Prostate gland (tissue), 2 donors: ENCODE data around the gene MLLT1. TPM values are rescaled to one million over a fixed set of nuclear protein-coding genes. Genes with fewer than 3 reads are reported as not detected.
A peak's percentile ranks its signal among the peaks of the same experiment; 100 is the strongest.

Source experiments
- DNase-seq: peaks from one replicate; pipeline ENCODE4 v3.0.0-alpha.2; 2019; ENCODE audit warnings: low spot score
- H3K27ac ChIP-seq, 2 donors: fragments of 200-600 bp; sonication (generic); 2 replicates each; pipeline ENCODE4 v1.5.1; 2017 to 2019
- H3K27me3 ChIP-seq: fragments of 200-600 bp; sonication (generic); replicated peaks from 2 replicates; pipeline ENCODE4 v1.5.1; 2019; ENCODE audit not compliant: insufficient read depth
- H3K36me3 ChIP-seq, 2 donors: fragments of 200-600 bp; sonication (generic); 1 replicate in 1 of 2; 2 replicates in 1 of 2; pipeline versions ENCODE4 v1.5.1 to v1.8.1; 2017 to 2019
- H3K4me1 ChIP-seq: fragments of 200-600 bp; sonication (generic); replicated peaks from 2 replicates; pipeline ENCODE4 v1.5.1; 2019
- H3K4me3 ChIP-seq, 2 donors: fragments of 200-600 bp; sonication (generic); 2 replicates each; pipeline ENCODE4 v1.5.1; 2017 to 2019
- H3K9me3 ChIP-seq: fragments of 200-600 bp; sonication (generic); 2 replicates; pipeline ENCODE4 v1.5.1; 2017
- POLR2A ChIP-seq: fragments of 450-650 bp; IDR thresholded peaks from one replicate; pipeline ENCODE4 v1.6.1; 2016; ENCODE audit warnings: antibody characterized with exemption, mild to moderate bottlenecking
- POLR2AphosphoS5 ChIP-seq: sonication (generic); formaldehyde crosslinking; IDR thresholded peaks from one replicate; pipeline ENCODE4 v1.6.1; 2017; ENCODE audit warnings: antibody characterized with exemption
- WGBS: methylation state at CpG from one replicate; pipeline ENCODE4 v1.1.5; 2018; 5-methylcytosine and 5-hydroxymethylcytosine counted together
- intact Hi-C: fragments of 100-400 bp; cut with DNase I; formaldehyde crosslinking; loops from one replicate; pipeline ENCODE4 v1.14.2; 2022
- total RNA-seq, 2 donors: library from RNA; depleted of rRNA; stranded (reverse); fragments of >200 nt; gene quantifications; one replicate each; pipeline ENCODE4 v1.1.0, GENCODE V29; 2016
- TF ChIP-seq, protein P1 (sequence below), 4 experiments: fragments of 200-600 bp in 2 of 4; fragments of 450-650 bp in 2 of 4; sonication (generic) in 2 of 4; IDR thresholded peaks; 1 replicate in 3 of 4; 2 replicates in 1 of 4; pipeline ENCODE4 v1.5.1; 2016 to 2019; ENCODE audit warnings: antibody characterized with exemption in 4 of 4, mild to moderate bottlenecking in 2 of 4, moderate library complexity in 2 of 4

Gene MLLT1
- total RNA-seq, 2 donors from 2014 or later: 39.9 to 41.4 TPM

DNA sequence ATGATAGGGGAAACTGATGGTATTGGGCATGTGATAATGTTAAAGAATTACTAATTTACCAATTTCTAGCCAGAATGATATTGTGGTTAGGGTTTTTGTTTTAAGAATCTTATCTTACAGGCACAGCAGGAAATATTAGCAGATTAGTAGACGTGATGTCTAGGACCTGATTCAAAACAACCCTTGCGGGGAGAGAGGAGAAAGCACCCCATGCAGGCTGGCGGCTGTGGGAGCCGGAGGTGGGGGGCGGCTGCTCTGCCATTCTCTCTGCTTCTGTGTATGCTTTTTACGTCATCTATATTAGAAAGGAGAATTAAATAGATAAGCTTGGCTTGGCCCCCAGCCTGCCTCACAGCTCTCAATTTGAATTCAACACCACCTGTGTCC is 41.5 kb downstream of the MLLT1 start:
- intact Hi-C loops: no loop called here
- no peaks in the 10 kb centered on the region for H3K27me3 ChIP-seq
- 29% methylated on average over 6 of the region's 6 CpGs for WGBS
- TF ChIP-seq, protein P1, sequence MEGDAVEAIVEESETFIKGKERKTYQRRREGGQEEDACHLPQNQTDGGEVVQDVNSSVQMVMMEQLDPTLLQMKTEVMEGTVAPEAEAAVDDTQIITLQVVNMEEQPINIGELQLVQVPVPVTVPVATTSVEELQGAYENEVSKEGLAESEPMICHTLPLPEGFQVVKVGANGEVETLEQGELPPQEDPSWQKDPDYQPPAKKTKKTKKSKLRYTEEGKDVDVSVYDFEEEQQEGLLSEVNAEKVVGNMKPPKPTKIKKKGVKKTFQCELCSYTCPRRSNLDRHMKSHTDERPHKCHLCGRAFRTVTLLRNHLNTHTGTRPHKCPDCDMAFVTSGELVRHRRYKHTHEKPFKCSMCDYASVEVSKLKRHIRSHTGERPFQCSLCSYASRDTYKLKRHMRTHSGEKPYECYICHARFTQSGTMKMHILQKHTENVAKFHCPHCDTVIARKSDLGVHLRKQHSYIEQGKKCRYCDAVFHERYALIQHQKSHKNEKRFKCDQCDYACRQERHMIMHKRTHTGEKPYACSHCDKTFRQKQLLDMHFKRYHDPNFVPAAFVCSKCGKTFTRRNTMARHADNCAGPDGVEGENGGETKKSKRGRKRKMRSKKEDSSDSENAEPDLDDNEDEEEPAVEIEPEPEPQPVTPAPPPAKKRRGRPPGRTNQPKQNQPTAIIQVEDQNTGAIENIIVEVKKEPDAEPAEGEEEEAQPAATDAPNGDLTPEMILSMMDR (IDR thresholded peaks at IDR 0.05): no peak
- TF ChIP-seq POLR2AphosphoS5 (no peak), POLR2A (no peak)
- H3K4me3 ChIP-seq: no peak overlapping the region
- H3K27ac ChIP-seq: peak overlapping the region; percentile 69 to 75
- DNase-seq: no peak
- no peaks in the 10 kb centered on the region for H3K36me3 ChIP-seq
- peaks cover 69% of the 10 kb centered on the region for H3K4me1 ChIP-seq
- H3K9me3 ChIP-seq: no peaks in the 10 kb centered on the region

GRCh38 chr19:6236310-6237291 is 43.2 kb downstream of the MLLT1 start:
- H3K27ac ChIP-seq: peak overlapping the region; percentile 48 to 69
- H3K27me3 ChIP-seq: no peaks in the 10 kb centered on the region
- H3K9me3 ChIP-seq: no peaks in the 10 kb centered on the region
- 47% methylated on average over 37 of the region's 39 CpGs for WGBS
- no peak overlapping the region for H3K4me3 ChIP-seq
- peak; percentile 96 for DNase-seq
- no peaks in the 10 kb centered on the region for H3K36me3 ChIP-seq
- intact Hi-C loops: no loop called here
- TF ChIP-seq, protein P1 (IDR thresholded peaks at IDR 0.05): peak in 2 of 4 experiments; percentile 24 to 34
- TF ChIP-seq POLR2AphosphoS5: peak; percentile 97
- TF ChIP-seq POLR2A: no peak
- H3K4me1 ChIP-seq: peaks cover 63% of the 10 kb centered on the region

DNA sequence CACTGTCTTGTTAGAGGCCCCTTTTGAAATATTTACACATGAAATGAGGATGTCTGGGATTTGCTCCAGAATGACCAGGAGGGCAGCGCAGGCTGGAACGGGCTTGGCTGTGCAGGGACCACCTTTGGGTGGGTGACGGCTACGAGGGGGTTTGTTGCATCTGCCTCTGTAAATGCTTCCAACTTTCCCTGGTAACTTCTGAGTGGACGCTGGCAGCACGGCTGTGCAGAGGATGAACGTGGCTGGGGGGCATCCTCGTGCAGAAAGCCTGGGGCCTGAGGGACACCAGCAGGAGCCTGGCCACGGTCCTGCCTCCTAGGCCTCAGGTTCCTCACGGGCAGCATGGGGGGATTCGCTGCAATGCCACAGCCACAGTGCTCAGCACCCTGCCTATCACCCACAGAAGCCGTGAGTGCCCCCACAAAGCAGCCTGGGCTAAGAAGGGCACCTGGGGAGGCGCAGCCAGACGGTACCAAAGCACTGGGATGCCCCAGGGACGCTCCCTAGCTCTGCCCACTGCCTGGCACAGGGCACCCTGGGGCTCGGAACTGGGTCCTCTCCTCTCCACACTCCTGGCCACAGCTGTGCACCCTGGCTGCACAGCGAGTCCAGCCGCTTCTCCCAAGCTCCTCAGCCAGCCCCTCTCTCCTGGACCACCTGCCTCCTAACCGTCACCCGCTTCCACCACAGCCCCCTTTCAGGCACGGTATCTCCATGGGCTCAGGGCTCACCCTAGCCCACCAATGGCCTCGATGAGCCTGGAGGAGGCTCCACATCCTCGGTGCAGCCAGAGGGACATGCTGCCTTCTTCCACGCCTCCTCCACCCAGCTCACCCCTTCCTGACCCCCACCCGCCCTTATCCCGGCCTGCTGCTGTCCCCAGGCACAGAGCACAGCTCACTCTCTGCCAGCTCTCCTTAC is 44.5 kb downstream of the MLLT1 start:
- no peak overlapping the region for H3K4me3 ChIP-seq
- no peaks in the 10 kb centered on the region for H3K9me3 ChIP-seq
- no peak for DNase-seq
- intact Hi-C loops: no loop called here
- H3K27ac ChIP-seq: peak overlapping the region in 1 of 2 donors; percentile 69
- TF ChIP-seq POLR2A: no peak
- no peak for TF ChIP-seq POLR2AphosphoS5
- TF ChIP-seq, protein P1 (IDR thresholded peaks at IDR 0.05): no peak
- H3K4me1 ChIP-seq: peaks cover 56% of the 10 kb centered on the region
- H3K27me3 ChIP-seq: no peaks in the 10 kb centered on the region
- WGBS: 84% methylated on average over 26 of the region's 26 CpGs
- H3K36me3 ChIP-seq: peaks cover under 1% of the 10 kb centered on the region in 2 donors

- TF ChIP-seq POLR2A (no peak), POLR2AphosphoS5 (no peak)
- TF ChIP-seq, protein P1 (IDR thresholded peaks at IDR 0.05): no peak
- Histone ChIP-seq H3K36me3 (peaks cover 5 to 6% of the 10 kb centered on the region in 2 donors), H3K4me3 (no peak overlapping the region), H3K9me3 (no peaks in the 10 kb centered on the region), H3K4me1 (peaks cover 49% of the 10 kb centered on the region), H3K27ac (peak overlapping the region; percentile 60 to 67), H3K27me3 (no peaks in the 10 kb centered on the region)
- no peak for DNase-seq
- 71% methylated on average over 8 of the region's 8 CpGs for WGBS
- intact Hi-C loops: loop anchor here (5.0 kb wide), 1 partner anchor 38 kb away; no protein-coding TSS in a partner anchor
Measured at GRCh38 chr19:6234527-6234926, 45.2 kb downstream of the MLLT1 start.
